Esophagus squamous epithelium (tissue), 4 donors: ENCODE results near the gene GATA5.

Source experiments
- POLR2A ChIP-seq, 4 donors: fragments of 450-650 bp; IDR thresholded peaks; one replicate each; pipeline ENCODE4 v1.6.1; 2017; ENCODE audit warnings: antibody characterized with exemption in 4 of 4, mild to moderate bottlenecking in 4 of 4, moderate library complexity in 3 of 4
- TF ChIP-seq, protein P1 (sequence below), 6 experiments: fragments of 450-650 bp in 4 of 6; fragments of 200-600 bp in 2 of 6; sonication (generic) in 2 of 6; IDR thresholded peaks; one replicate each; pipeline ENCODE4 v1.5.1; 2016 to 2019; ENCODE audit warnings: antibody characterized with exemption in 6 of 6, mild to moderate bottlenecking in 4 of 6, moderate library complexity in 4 of 6

DNA sequence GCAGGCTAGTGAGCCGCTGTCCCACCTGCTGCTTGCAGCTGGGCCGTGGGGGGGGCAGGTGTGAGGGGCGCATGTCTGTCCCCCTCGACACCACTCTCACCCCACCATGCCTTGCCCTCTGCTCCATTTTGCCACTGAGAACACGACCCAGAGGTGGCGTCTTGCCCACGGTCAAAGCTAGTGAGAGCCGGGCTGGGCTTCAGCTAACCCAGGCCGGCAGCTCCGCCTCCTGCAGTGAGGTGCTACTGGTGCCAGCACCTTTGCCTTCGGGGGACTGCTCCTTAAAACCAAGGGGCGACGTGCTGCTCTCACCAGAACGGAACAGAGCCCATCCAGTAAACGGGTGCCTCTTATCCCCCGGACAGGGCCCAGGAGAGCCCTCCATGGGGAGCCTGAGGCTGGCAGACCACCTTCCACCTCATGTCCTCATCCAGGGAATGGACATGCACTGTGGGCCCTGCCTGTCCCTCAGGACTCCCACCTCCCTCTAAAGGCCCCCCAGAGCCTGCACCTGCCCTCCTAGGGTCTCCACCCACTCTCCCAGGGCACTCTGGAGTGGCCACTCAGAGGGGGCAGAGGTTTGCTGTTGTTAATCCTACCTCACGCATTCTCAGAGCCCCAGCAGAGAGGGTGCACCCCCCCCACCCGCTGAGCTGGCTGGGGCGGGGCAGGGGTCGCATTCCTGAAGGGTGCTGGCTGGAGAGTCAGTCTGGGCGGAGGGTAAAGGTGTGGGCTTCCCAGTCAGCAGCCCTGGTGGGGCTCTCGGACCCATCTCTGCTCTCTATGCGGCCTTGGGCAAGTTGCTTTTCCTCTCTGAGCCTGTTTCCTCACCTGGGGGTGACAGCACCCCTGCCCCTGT lies 51.3 kb downstream of the GATA5 start:
- TF ChIP-seq, protein P1, sequence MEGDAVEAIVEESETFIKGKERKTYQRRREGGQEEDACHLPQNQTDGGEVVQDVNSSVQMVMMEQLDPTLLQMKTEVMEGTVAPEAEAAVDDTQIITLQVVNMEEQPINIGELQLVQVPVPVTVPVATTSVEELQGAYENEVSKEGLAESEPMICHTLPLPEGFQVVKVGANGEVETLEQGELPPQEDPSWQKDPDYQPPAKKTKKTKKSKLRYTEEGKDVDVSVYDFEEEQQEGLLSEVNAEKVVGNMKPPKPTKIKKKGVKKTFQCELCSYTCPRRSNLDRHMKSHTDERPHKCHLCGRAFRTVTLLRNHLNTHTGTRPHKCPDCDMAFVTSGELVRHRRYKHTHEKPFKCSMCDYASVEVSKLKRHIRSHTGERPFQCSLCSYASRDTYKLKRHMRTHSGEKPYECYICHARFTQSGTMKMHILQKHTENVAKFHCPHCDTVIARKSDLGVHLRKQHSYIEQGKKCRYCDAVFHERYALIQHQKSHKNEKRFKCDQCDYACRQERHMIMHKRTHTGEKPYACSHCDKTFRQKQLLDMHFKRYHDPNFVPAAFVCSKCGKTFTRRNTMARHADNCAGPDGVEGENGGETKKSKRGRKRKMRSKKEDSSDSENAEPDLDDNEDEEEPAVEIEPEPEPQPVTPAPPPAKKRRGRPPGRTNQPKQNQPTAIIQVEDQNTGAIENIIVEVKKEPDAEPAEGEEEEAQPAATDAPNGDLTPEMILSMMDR (IDR thresholded peaks at IDR 0.05), result no peak
- no peak for TF ChIP-seq POLR2A (IDR thresholded peaks at IDR 0.05)
